Type B pancreatic cell (in vitro differentiated cells): ENCODE data around the gene FNDC3A. TPM values are rescaled to one million over a fixed set of nuclear protein-coding genes. Genes with fewer than 3 reads are reported as not detected.
"Not testable (repeated sequence)": the region's sequence is repeated elsewhere in the genome, so short reads cannot be mapped to it uniquely, and the experiment has no call there.

Experiments
- DNase-seq: peaks from one replicate; pipeline ENCODE4 v3.0.0; 2021; ENCODE audit warnings: mixed read lengths; ENCODE audit not compliant: unreplicated experiment; ENCODE audit errors: extremely low spot score
- H3K27ac Mint-ChIP-seq: 2 replicates; pipeline ENCODE4 v1.8.0; 2021; ENCODE audit warnings: mild to moderate bottlenecking, mixed read lengths
- H3K27me3 Mint-ChIP-seq: 2 replicates; pipeline ENCODE4 v1.8.0; 2021; ENCODE audit warnings: mixed read lengths
- H3K36me3 Mint-ChIP-seq: 2 replicates; pipeline ENCODE4 v1.8.0; 2021; ENCODE audit warnings: mixed read lengths
- H3K4me1 Mint-ChIP-seq: one replicate; pipeline ENCODE4 v1.8.0; 2021; ENCODE audit warnings: mixed read lengths; ENCODE audit not compliant: unreplicated experiment
- H3K4me3 Mint-ChIP-seq: 2 replicates; pipeline ENCODE4 v1.8.0; 2021; ENCODE audit warnings: mild to moderate bottlenecking, mixed read lengths
- H3K9me3 Mint-ChIP-seq: 2 replicates; pipeline ENCODE4 v1.8.0; 2021; ENCODE audit warnings: mixed read lengths
- total RNA-seq: library from RNA; stranded (reverse); gene quantifications from 2 replicates; pipeline ENCODE4 v1.2.1, GENCODE V29; 2021; ENCODE audit warnings: low replicate concordance
- TF ChIP-seq, protein P1 (sequence below): fragments of 200-600 bp; sonication (generic); conservative IDR thresholded peaks from 2 replicates; pipeline ENCODE4 v1.5.0; 2021; ENCODE audit warnings: antibody characterized with exemption, mild to moderate bottlenecking

Gene FNDC3A
- total RNA-seq, 1 donor from 2014 or later: 65.7 TPM

DNA sequence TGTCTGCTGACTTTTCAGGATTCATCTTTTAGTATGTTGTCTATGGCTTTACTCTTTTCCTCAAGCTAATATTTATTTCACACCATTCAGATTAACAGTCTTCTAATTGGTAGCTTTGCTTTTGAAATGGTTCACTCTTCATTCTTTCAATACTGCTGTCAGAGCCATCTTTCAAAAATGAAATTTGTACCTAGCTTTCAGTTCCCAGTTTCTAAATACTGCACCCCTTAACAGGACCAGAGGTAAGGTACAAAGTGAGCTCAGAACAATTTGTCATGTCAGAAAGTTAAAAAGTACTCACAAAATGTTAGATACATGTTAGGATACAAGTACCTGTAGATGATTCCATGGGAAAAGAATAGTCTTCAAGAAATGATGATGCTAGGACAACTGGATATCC is 83.0 kb downstream of the FNDC3A start:
- Mint-ChIP-seq H3K4me3 (no peak overlapping the region), H3K9me3 (peaks cover 5% of the 10 kb centered on the region), H3K27me3 (no peaks in the 10 kb centered on the region), H3K36me3 (peaks cover 6% of the 10 kb centered on the region), H3K4me1 (peaks cover 15% of the 10 kb centered on the region), H3K27ac (no peak overlapping the region)
- TF ChIP-seq, protein P1, sequence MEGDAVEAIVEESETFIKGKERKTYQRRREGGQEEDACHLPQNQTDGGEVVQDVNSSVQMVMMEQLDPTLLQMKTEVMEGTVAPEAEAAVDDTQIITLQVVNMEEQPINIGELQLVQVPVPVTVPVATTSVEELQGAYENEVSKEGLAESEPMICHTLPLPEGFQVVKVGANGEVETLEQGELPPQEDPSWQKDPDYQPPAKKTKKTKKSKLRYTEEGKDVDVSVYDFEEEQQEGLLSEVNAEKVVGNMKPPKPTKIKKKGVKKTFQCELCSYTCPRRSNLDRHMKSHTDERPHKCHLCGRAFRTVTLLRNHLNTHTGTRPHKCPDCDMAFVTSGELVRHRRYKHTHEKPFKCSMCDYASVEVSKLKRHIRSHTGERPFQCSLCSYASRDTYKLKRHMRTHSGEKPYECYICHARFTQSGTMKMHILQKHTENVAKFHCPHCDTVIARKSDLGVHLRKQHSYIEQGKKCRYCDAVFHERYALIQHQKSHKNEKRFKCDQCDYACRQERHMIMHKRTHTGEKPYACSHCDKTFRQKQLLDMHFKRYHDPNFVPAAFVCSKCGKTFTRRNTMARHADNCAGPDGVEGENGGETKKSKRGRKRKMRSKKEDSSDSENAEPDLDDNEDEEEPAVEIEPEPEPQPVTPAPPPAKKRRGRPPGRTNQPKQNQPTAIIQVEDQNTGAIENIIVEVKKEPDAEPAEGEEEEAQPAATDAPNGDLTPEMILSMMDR: no peak
- DNase-seq: no peak

DNA sequence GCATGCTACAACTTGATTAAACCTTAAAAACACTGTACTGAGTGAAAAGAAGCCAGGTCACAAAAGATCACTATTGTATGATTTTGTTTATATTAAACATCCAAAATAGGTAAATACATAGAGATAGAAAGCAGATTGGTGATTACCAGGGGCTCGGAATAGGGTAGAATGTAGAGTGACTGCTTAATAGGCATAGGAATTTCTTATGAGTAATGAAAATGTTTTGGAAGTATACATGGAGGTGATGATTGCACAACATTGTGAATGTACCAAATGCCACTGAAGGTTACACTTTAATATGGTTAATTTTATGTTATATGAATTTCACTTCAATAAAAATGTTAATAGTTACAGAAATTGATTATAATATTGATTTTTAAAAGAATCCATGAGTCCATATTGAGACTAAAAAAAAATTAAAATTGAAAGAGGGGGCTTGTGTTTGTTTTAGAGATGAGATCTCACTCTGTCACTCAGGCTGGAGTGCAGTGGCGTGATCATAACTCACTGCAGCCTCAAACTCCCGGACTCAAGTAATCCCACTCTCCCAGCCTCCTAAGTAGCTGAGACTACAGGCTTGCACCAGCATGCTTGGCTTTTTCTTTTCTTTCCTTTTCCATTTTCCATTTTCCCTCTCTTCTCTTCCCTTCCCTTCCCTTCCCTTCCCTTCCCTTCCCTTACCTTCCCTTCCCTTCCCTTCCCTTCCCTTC is 85.1 kb downstream of the FNDC3A start:
- Mint-ChIP-seq H3K27me3 (no peaks in the 10 kb centered on the region), H3K36me3 (peaks cover 10% of the 10 kb centered on the region), H3K4me1 (peaks cover 15% of the 10 kb centered on the region), H3K27ac (no peak overlapping the region), H3K9me3 (peaks cover 5% of the 10 kb centered on the region), H3K4me3 (no peak overlapping the region)
- DNase-seq: no peak
- TF ChIP-seq, protein P1: no peak

- Mint-ChIP-seq H3K27ac (peak overlapping the region; percentile 53), H3K4me1 (peaks cover 15% of the 10 kb centered on the region)
- not testable (repeated sequence) for H3K4me3 Mint-ChIP-seq, H3K9me3 Mint-ChIP-seq, H3K27me3 Mint-ChIP-seq, DNase-seq, H3K36me3 Mint-ChIP-seq
Observed at GRCh38 chr13:49061388-49061752, 85.7 kb downstream of the FNDC3A start.

DNA sequence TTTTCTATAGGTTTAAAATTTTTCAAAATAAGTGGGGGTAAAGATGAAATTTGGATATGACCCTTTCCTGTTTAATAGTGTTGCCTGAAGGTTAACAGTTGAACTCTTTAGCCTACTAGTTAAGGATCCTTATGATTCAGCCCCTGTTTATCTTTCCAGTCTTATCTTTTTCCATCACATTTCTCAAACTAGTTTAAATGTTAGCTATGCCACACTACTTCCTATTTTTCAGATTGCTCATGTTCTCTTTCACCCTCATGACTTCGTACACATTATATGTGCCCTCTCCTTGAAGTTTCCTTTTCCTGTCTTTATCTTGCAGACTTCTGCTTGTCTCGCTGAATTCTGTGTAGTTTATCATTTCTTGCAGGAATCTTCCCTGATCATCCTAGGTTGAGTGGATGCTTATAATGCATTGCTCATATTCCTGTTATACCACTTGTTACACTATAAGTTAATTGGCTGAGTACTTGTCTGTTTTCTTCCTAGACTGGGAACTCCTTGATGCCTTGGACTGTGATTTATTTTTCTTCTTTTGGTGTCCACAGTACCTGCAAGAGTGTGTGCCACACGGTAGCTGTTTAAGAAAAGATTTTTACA is 86.7 kb downstream of the FNDC3A start:
- no peak for DNase-seq
- TF ChIP-seq, protein P1: no peak
- Mint-ChIP-seq H3K36me3 (peaks cover 10% of the 10 kb centered on the region), H3K27ac (peak overlapping the region; percentile 56), H3K9me3 (peaks cover 5% of the 10 kb centered on the region), H3K4me3 (no peak overlapping the region), H3K27me3 (no peaks in the 10 kb centered on the region), H3K4me1 (peaks cover 15% of the 10 kb centered on the region)

- DNase-seq: no peak
- no peak overlapping the region for H3K4me3 Mint-ChIP-seq
- H3K36me3 Mint-ChIP-seq: peaks cover 10% of the 10 kb centered on the region
- H3K9me3 Mint-ChIP-seq: peaks cover 5% of the 10 kb centered on the region
- no peaks in the 10 kb centered on the region for H3K27me3 Mint-ChIP-seq
- H3K27ac Mint-ChIP-seq: peak overlapping the region; percentile 56
- peaks cover 15% of the 10 kb centered on the region for H3K4me1 Mint-ChIP-seq
- TF ChIP-seq, protein P1: no peak
Observed at GRCh38 chr13:49063011-49063410, 87.3 kb downstream of the FNDC3A start.

DNA sequence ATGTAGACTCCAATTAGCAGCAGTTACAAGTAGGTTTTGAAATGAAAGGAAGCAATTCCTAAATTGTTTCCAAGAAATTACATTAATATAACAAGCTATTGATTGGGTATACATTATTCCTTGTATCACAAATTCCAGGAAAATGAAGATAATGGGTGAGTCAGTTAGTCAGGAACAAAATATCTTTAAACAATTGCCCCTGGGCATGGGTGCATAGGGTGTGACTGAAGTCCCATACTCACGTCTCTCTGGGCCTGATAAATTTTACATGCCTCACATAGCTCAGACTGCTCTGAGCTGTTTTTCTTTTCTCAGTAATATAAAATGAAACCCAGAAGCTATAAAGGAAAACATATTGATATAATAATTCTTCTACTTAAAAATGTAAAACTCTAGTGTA is 87.8 kb downstream of the FNDC3A start:
- TF ChIP-seq, protein P1: no peak
- Mint-ChIP-seq H3K27ac (peak overlapping the region; percentile 65), H3K27me3 (no peaks in the 10 kb centered on the region), H3K9me3 (peaks cover 5% of the 10 kb centered on the region), H3K4me3 (no peak overlapping the region), H3K4me1 (peaks cover 15% of the 10 kb centered on the region), H3K36me3 (peaks cover 10% of the 10 kb centered on the region)
- no peak for DNase-seq
